NT2/D1 (cell line): ENCODE measurements around the gene PSORS1C1.

Experiments
- DNase-seq: peaks from one replicate; pipeline ENCODE4 v3.0.0-alpha.2; 2011; ENCODE audit warnings: low read depth, low spot score
- H3K27me3 ChIP-seq: 2 replicates; pipeline ENCODE4 v1.6.0; 2011; ENCODE audit warnings: mild to moderate bottlenecking; ENCODE audit not compliant: insufficient read length, insufficient read depth
- H3K36me3 ChIP-seq: 2 replicates; pipeline ENCODE4 v1.6.1; 2011; ENCODE audit warnings: mild to moderate bottlenecking, low read length, mixed read lengths; ENCODE audit not compliant: insufficient read depth, insufficient read length
- H3K4me1 ChIP-seq: 2 replicates; pipeline ENCODE4 v1.5.1; 2011; ENCODE audit not compliant: insufficient read depth, insufficient read length
- H3K4me3 ChIP-seq: 2 replicates; pipeline ENCODE4 v1.5.1; 2011; ENCODE audit warnings: low read depth; ENCODE audit not compliant: insufficient read length
- H3K9ac ChIP-seq: 2 replicates; pipeline ENCODE4 v1.6.0; 2011; ENCODE audit warnings: low read depth; ENCODE audit not compliant: insufficient read length
- H3K9me3 ChIP-seq: 2 replicates; pipeline ENCODE4 v1.5.1; 2011; ENCODE audit warnings: mild to moderate bottlenecking, low read length; ENCODE audit not compliant: insufficient read depth
- SUZ12 ChIP-seq: IDR thresholded peaks from 2 replicates; pipeline ENCODE4 v1.6.1; 2011; ENCODE audit not compliant: insufficient read length, insufficient read depth; ENCODE audit errors: extremely low read depth
- YY1 ChIP-seq: IDR thresholded peaks from 2 replicates; pipeline ENCODE4 v1.6.1; 2011; ENCODE audit not compliant: insufficient read length, insufficient read depth
- ZNF274 ChIP-seq: IDR thresholded peaks from 2 replicates; pipeline ENCODE4 v1.6.1; 2011; ENCODE audit warnings: mild to moderate bottlenecking, low read depth, low read length

The PSORS1C1 gene

GRCh38 chr6:31156641-31157040, 42.0 kb downstream of the PSORS1C1 start:
- no peak for DNase-seq
- Histone ChIP-seq H3K4me1 (peaks cover 2% of the 10 kb centered on the region), H3K36me3 (peaks cover 40% of the 10 kb centered on the region), H3K27me3 (no peaks in the 10 kb centered on the region), H3K9me3 (no peaks in the 10 kb centered on the region), H3K4me3 (no peak overlapping the region), H3K9ac (no peak overlapping the region)
- no peak for TF ChIP-seq ZNF274
- TF ChIP-seq YY1 = no peak
- TF ChIP-seq SUZ12 = no peak

GRCh38 chr6:31157513-31158139, 43.0 kb downstream of the PSORS1C1 start, which contains the start of gene CCHCR1:
CCHCR1 (minus strand) TSS chr6:31157802; CDS start chr6:31157600, 202 bp downstream.
- Histone ChIP-seq H3K27me3 (no peaks in the 10 kb centered on the region), H3K9me3 (no peaks in the 10 kb centered on the region), H3K4me3 (peak within 1 kb of the TSS; percentile 62), H3K36me3 (peaks cover 48% of the 10 kb centered on the region), H3K4me1 (peaks cover 4% of the 10 kb centered on the region), H3K9ac (peak within 1 kb of the TSS; percentile 93)
- DNase-seq = no peak
- TF ChIP-seq SUZ12 (no peak), YY1 (no peak), ZNF274 (no peak)

- Histone ChIP-seq H3K27me3 (no peaks in the 10 kb centered on the region), H3K9ac (peak within 1 kb of the TSS; percentile 93), H3K4me1 (peaks cover 4% of the 10 kb centered on the region), H3K4me3 (peak within 1 kb of the TSS; percentile 62), H3K36me3 (peaks cover 51% of the 10 kb centered on the region), H3K9me3 (no peaks in the 10 kb centered on the region)
- peak; percentile 95 for DNase-seq
- TF ChIP-seq YY1 (no peak), ZNF274 (no peak), SUZ12 (no peak)
These were observed 43.7 kb downstream of the PSORS1C1 start, which contains the start of gene TCF19 for GRCh38 chr6:31158140-31158862. TCF19 (plus strand) TSS chr6:31158589; CDS start chr6:31159470, 881 bp downstream.

- peaks cover 52% of the 10 kb centered on the region for H3K36me3 ChIP-seq
- TF ChIP-seq SUZ12 = no peak
- no peak for TF ChIP-seq ZNF274
- no peak for TF ChIP-seq YY1
- H3K4me1 ChIP-seq = peaks cover 4% of the 10 kb centered on the region
- H3K4me3 ChIP-seq = peak overlapping the region; percentile 62
- peak overlapping the region; percentile 81 for H3K9ac ChIP-seq
- no peaks in the 10 kb centered on the region for H3K27me3 ChIP-seq
- no peaks in the 10 kb centered on the region for H3K9me3 ChIP-seq
- DNase-seq = no peak
These were observed 44.6 kb downstream of the PSORS1C1 start for GRCh38 chr6:31158863-31159855.

GRCh38 chr6:31161216-31162126, 46.9 kb downstream of the PSORS1C1 start:
- no peak overlapping the region for H3K4me3 ChIP-seq
- peaks cover 7% of the 10 kb centered on the region for H3K4me1 ChIP-seq

GRCh38 chr6:31162463-31163165, 48.0 kb downstream of the PSORS1C1 start:
- no peak for TF ChIP-seq YY1
- no peak for TF ChIP-seq SUZ12
- TF ChIP-seq ZNF274 = no peak
- Histone ChIP-seq H3K4me1 (peaks cover 5% of the 10 kb centered on the region), H3K9ac (no peak overlapping the region), H3K9me3 (no peaks in the 10 kb centered on the region), H3K27me3 (no peaks in the 10 kb centered on the region), H3K36me3 (peaks cover 51% of the 10 kb centered on the region), H3K4me3 (no peak overlapping the region)
- no peak for DNase-seq

More at GRCh38 chr6:31161216-31162126, 46.9 kb downstream of the PSORS1C1 start:
- no peak for TF ChIP-seq SUZ12
- TF ChIP-seq YY1 = no peak
- TF ChIP-seq ZNF274 = no peak
- H3K27me3 ChIP-seq = no peaks in the 10 kb centered on the region
- H3K9ac ChIP-seq = no peak overlapping the region
- H3K9me3 ChIP-seq = no peaks in the 10 kb centered on the region
- no peak for DNase-seq
- H3K36me3 ChIP-seq = peaks cover 49% of the 10 kb centered on the region
